H9 (cell line): ENCODE results near the gene NAB2. TPM values are rescaled to one million over a fixed set of nuclear protein-coding genes. Genes with fewer than 3 reads are reported as not detected.

Source experiments
- DNase-seq: peaks from one replicate; pipeline ENCODE4 v3.0.0-alpha.2; 2017
- H2AFZ ChIP-seq: one replicate; pipeline ENCODE4 v1.6.1; 2013; ENCODE audit warnings: mild to moderate bottlenecking, low read length, control low read depth, moderate library complexity
- H2AK5ac ChIP-seq: 2 replicates; pipeline ENCODE4 v1.6.1; 2013; ENCODE audit warnings: low read length, control low read depth, mixed read lengths; ENCODE audit not compliant: insufficient read length
- H2BK120ac ChIP-seq: one replicate; pipeline ENCODE4 v1.6.1; 2013; ENCODE audit warnings: low read depth, mild to moderate bottlenecking, low read length, control low read depth, inconsistent platforms; ENCODE audit not compliant: poor library complexity, severe bottlenecking
- H2BK12ac ChIP-seq: 2 replicates; pipeline ENCODE4 v1.6.1; 2013; ENCODE audit warnings: low read length, control low read depth, mixed read lengths, low read depth; ENCODE audit not compliant: insufficient read length
- H2BK15ac ChIP-seq: 2 replicates; pipeline ENCODE4 v1.6.1; 2013; ENCODE audit warnings: low read depth, low read length, control low read depth
- H2BK20ac ChIP-seq: one replicate; pipeline ENCODE4 v1.6.1; 2013; ENCODE audit warnings: low read depth, mild to moderate bottlenecking, low read length, control low read depth, inconsistent platforms; ENCODE audit not compliant: poor library complexity, severe bottlenecking
- H2BK5ac ChIP-seq: 2 replicates; pipeline ENCODE4 v1.6.1; 2013; ENCODE audit warnings: low read length, control low read depth, mixed read lengths; ENCODE audit not compliant: insufficient read length
- H3K14ac ChIP-seq: 2 replicates; pipeline ENCODE4 v1.6.1; 2013; ENCODE audit warnings: low read length, control low read depth; ENCODE audit not compliant: insufficient read depth
- H3K18ac ChIP-seq: 2 replicates; pipeline ENCODE4 v1.6.1; 2013; ENCODE audit warnings: low read depth, mild to moderate bottlenecking, mixed read lengths, low read length, control low read depth; ENCODE audit not compliant: insufficient read length
- H3K23ac ChIP-seq: 2 replicates; pipeline ENCODE4 v1.6.1; 2013; ENCODE audit warnings: low read length, control low read depth, mixed read lengths, low read depth; ENCODE audit not compliant: insufficient read length
- H3K23me2 ChIP-seq: 2 replicates; pipeline ENCODE4 v1.6.1; 2013; ENCODE audit warnings: low read depth, mild to moderate bottlenecking, mixed read lengths, low read length, control low read depth; ENCODE audit not compliant: insufficient read length, poor library complexity, severe bottlenecking
- H3K27ac ChIP-seq: 2 replicates; pipeline ENCODE4 v1.5.1; 2013; ENCODE audit warnings: low read length, control low read depth, mixed read lengths, low read depth; ENCODE audit not compliant: insufficient read length
- H3K27me3 ChIP-seq: 2 replicates; pipeline ENCODE4 v1.6.1; 2013; ENCODE audit warnings: low read length, control low read depth, inconsistent platforms; ENCODE audit not compliant: insufficient read depth
- H3K4ac ChIP-seq: 2 replicates; pipeline ENCODE4 v1.6.1; 2013; ENCODE audit warnings: low read depth, mild to moderate bottlenecking, control low read depth, inconsistent platforms, low read length, moderate library complexity
- H3K4me1 ChIP-seq: 2 replicates; pipeline ENCODE4 v1.6.1; 2013; ENCODE audit warnings: low read length, control low read depth, inconsistent platforms; ENCODE audit not compliant: insufficient read depth
- H3K4me2 ChIP-seq: 2 replicates; pipeline ENCODE4 v1.6.1; 2013; ENCODE audit warnings: low read length, control low read depth, mixed read lengths; ENCODE audit not compliant: insufficient read length, insufficient read depth
- H3K56ac ChIP-seq: 2 replicates; pipeline ENCODE4 v1.6.1; 2013; ENCODE audit warnings: low read depth, mild to moderate bottlenecking, mixed read lengths, low read length, control low read depth; ENCODE audit not compliant: insufficient read length
- H3K79me1 ChIP-seq: 2 replicates; pipeline ENCODE4 v1.6.1; 2013; ENCODE audit warnings: low read depth, mild to moderate bottlenecking, moderate library complexity, low read length, control low read depth, inconsistent platforms; ENCODE audit not compliant: insufficient read depth, poor library complexity, severe bottlenecking
- H3K79me2 ChIP-seq: 2 replicates; pipeline ENCODE4 v1.6.1; 2013; ENCODE audit warnings: low read length, control low read depth, inconsistent platforms; ENCODE audit not compliant: insufficient read depth
- H3K9ac ChIP-seq: 2 replicates; pipeline ENCODE4 v1.6.1; 2013; ENCODE audit warnings: low read length, control low read depth, mixed read lengths; ENCODE audit not compliant: insufficient read length; ENCODE audit errors: extremely low read depth
- H3K9me3 ChIP-seq: one replicate; pipeline ENCODE4 v1.6.1; 2013; ENCODE audit warnings: low read depth, low read length, inconsistent platforms; ENCODE audit not compliant: control insufficient read depth
- H3T11ph ChIP-seq: one replicate; pipeline ENCODE4 v1.6.1; 2013; ENCODE audit warnings: mild to moderate bottlenecking, low read length, control low read depth, inconsistent platforms
- H4K20me1 ChIP-seq: one replicate; pipeline ENCODE4 v1.6.1; 2013; ENCODE audit not compliant: control insufficient read depth, insufficient read length, insufficient read depth
- H4K5ac ChIP-seq: 2 replicates; pipeline ENCODE4 v1.6.1; 2013; ENCODE audit warnings: low read depth, mild to moderate bottlenecking, mixed read lengths, low read length, control low read depth; ENCODE audit not compliant: insufficient read length
- H4K8ac ChIP-seq: replicated peaks from 2 replicates; pipeline ENCODE4 v1.6.1; 2013; ENCODE audit warnings: low read length, control low read depth, mixed read lengths, low read depth; ENCODE audit not compliant: insufficient read length
- H4K91ac ChIP-seq: 2 replicates; pipeline ENCODE4 v1.6.1; 2013; ENCODE audit warnings: low read depth, mild to moderate bottlenecking, moderate library complexity, mixed read lengths, low read length, control low read depth; ENCODE audit not compliant: insufficient read length
- H3K27ac Mint-ChIP-seq, 3 experiments: 2 replicates in 2 of 3; 3 replicates in 1 of 3; pipeline ENCODE4 v1.8.0; 2020 to 2021; ENCODE audit warnings: mixed read lengths in 3 of 3, mild to moderate bottlenecking in 1 of 3, moderate library complexity in 1 of 3
- H3K27me3 Mint-ChIP-seq: 2 replicates; pipeline ENCODE4 v1.8.0; 2021; ENCODE audit warnings: low read depth, mild to moderate bottlenecking, moderate library complexity, mixed read lengths
- H3K36me3 Mint-ChIP-seq, 3 experiments: 2 replicates in 2 of 3; 3 replicates in 1 of 3; pipeline ENCODE4 v1.8.0; 2020 to 2021; ENCODE audit warnings: low read depth in 3 of 3, mixed read lengths in 3 of 3; ENCODE audit not compliant: insufficient read depth in 1 of 3
- H3K4me1 Mint-ChIP-seq, 2 experiments: 2 replicates each; pipeline ENCODE4 v1.8.0; 2020; ENCODE audit warnings: mixed read lengths in 2 of 2
- H3K4me3 Mint-ChIP-seq, 2 experiments: 2 replicates in 1 of 2; 3 replicates in 1 of 2; pipeline ENCODE4 v1.8.0; 2020 to 2021; ENCODE audit warnings: mild to moderate bottlenecking in 2 of 2, mixed read lengths in 2 of 2, moderate library complexity in 1 of 2
- H3K9me3 Mint-ChIP-seq, 2 experiments: 2 replicates in 1 of 2; 3 replicates in 1 of 2; pipeline ENCODE4 v1.8.0; 2020; ENCODE audit warnings: mild to moderate bottlenecking in 2 of 2, mixed read lengths in 2 of 2, moderate library complexity in 1 of 2
- CTCF ChIP-seq: fragments of 200-600 bp; sonication (generic); conservative IDR thresholded peaks from 3 replicates; pipeline ENCODE4 v1.8.0; 2021; ENCODE audit warnings: antibody characterized with exemption, mild to moderate bottlenecking
- WGBS: extraction: QIAGEN DNeasy Blood & Tissue Kit; methylation state at CpG from one replicate; pipeline ENCODE4 v1.1.7; 2013; ENCODE audit warnings: missing lambda C conversion rate, low lambda C conversion rate, mixed read lengths; ENCODE audit not compliant: insufficient read length; ENCODE audit errors: extremely low coverage; 5-methylcytosine and 5-hydroxymethylcytosine counted together
- total RNA-seq: library from RNA; stranded (reverse); gene quantifications from 2 replicates; pipeline ENCODE4 v1.2.1, GENCODE V29; 2021

Gene NAB2
- total RNA-seq, 1 experiment from 2014 or later = 67.8 TPM

GRCh38 chr12:57127101-57127725 lies 38.3 kb downstream of the NAB2 start:
- H3K23ac ChIP-seq = no peak overlapping the region
- H3K4me1 ChIP-seq = peaks cover 17% of the 10 kb centered on the region
- H3K9me3 Mint-ChIP-seq = peaks cover 2 to 6% of the 10 kb centered on the region in 2 experiments; a peak in 3 of 5 replicates
- H4K91ac ChIP-seq = no peak overlapping the region
- WGBS = no CpG with 5 or more reads among the region's 26 CpGs
- H2BK20ac ChIP-seq = no peak overlapping the region
- H3K14ac ChIP-seq = no peak overlapping the region; the same call in 1 of the 2 replicates
- H2BK120ac ChIP-seq = no peak overlapping the region
- no peaks in the 10 kb centered on the region; the same call in 1 of the 2 replicates for H3K27me3 Mint-ChIP-seq
- H4K5ac ChIP-seq = no peak overlapping the region
- no peak overlapping the region for H2BK12ac ChIP-seq
- H3K27ac ChIP-seq = no peak overlapping the region
- H3K4me2 ChIP-seq = peak overlapping the region; percentile 75
- no peak overlapping the region for H2BK15ac ChIP-seq
- peak; percentile 89 for DNase-seq
- no peaks in the 10 kb centered on the region for H3K27me3 ChIP-seq
- H3K27ac Mint-ChIP-seq = peak overlapping the region in 1 of 3 experiments; percentile 91; a peak in 2 of 7 replicates
- TF ChIP-seq CTCF = peak; percentile 44; the same call in 2 of the 3 replicates
- H3K36me3 Mint-ChIP-seq = peaks cover 7 to 10% (median 7%) of the 10 kb centered on the region in 3 experiments
- no peaks in the 10 kb centered on the region for H3K9me3 ChIP-seq
- H2AK5ac ChIP-seq = no peak overlapping the region
- H4K20me1 ChIP-seq = no peaks in the 10 kb centered on the region
- H3K23me2 ChIP-seq = peaks cover 4% of the 10 kb centered on the region
- H2BK5ac ChIP-seq = no peak overlapping the region
- H3T11ph ChIP-seq = no peak overlapping the region
- H3K9ac ChIP-seq = no peak overlapping the region
- no peak overlapping the region for H4K8ac ChIP-seq
- H3K56ac ChIP-seq = no peak overlapping the region
- peak overlapping the region; percentile 86 to 91 for H3K4me3 Mint-ChIP-seq
- no peak overlapping the region for H3K18ac ChIP-seq
- peaks cover 38 to 47% of the 10 kb centered on the region in 2 experiments for H3K4me1 Mint-ChIP-seq
- no peak overlapping the region for H2AFZ ChIP-seq
- peaks cover 11% of the 10 kb centered on the region for H3K79me1 ChIP-seq
- no peak overlapping the region for H3K4ac ChIP-seq
- peaks cover 19% of the 10 kb centered on the region; the same call in 1 of the 2 replicates for H3K79me2 ChIP-seq
